ENCODE results near the gene PNCK. TPM values are rescaled to one million over a fixed set of nuclear protein-coding genes. Genes with fewer than 3 reads are reported as not detected.

The PNCK gene
- under 1 TPM in 3 of 6 donors, not detected in 3; 0.35 to 0.67 (median 0.49) TPM for total RNA-seq
- under 1 TPM; 0.28 to 0.99 TPM for polyA plus RNA-seq

GRCh38 chrX:153673428-153674218 lies at the start of gene PNCK:
TSS of gene PNCK (minus strand) at chrX:153673813. CDS start at chrX:153673076, 737 bp downstream.
- Histone ChIP-seq H3K4me1 (no peaks in the 10 kb centered on the region), H3K27ac (no peak within 1 kb of the TSS), H3K9me3 (no peaks in the 10 kb centered on the region), H3K27me3 (no peaks in the 10 kb centered on the region), H3K36me3 (no peaks in the 10 kb centered on the region), H3K4me3 (no peak within 1 kb of the TSS)
- 7 to 53% methylated on average over 30 to 98 of the region's 98 CpGs for WGBS, 2 donors
- no peak for FAIRE-seq
- TF ChIP-seq, protein P1, sequence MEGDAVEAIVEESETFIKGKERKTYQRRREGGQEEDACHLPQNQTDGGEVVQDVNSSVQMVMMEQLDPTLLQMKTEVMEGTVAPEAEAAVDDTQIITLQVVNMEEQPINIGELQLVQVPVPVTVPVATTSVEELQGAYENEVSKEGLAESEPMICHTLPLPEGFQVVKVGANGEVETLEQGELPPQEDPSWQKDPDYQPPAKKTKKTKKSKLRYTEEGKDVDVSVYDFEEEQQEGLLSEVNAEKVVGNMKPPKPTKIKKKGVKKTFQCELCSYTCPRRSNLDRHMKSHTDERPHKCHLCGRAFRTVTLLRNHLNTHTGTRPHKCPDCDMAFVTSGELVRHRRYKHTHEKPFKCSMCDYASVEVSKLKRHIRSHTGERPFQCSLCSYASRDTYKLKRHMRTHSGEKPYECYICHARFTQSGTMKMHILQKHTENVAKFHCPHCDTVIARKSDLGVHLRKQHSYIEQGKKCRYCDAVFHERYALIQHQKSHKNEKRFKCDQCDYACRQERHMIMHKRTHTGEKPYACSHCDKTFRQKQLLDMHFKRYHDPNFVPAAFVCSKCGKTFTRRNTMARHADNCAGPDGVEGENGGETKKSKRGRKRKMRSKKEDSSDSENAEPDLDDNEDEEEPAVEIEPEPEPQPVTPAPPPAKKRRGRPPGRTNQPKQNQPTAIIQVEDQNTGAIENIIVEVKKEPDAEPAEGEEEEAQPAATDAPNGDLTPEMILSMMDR (IDR thresholded peaks at IDR 0.05), result no peak
- ATAC-seq, result no peak
- peak in 2 of 6 donors; percentile 53 to 54 for DNase-seq
- intact Hi-C loops (cut with DNase I), result no loop called here

DNA sequence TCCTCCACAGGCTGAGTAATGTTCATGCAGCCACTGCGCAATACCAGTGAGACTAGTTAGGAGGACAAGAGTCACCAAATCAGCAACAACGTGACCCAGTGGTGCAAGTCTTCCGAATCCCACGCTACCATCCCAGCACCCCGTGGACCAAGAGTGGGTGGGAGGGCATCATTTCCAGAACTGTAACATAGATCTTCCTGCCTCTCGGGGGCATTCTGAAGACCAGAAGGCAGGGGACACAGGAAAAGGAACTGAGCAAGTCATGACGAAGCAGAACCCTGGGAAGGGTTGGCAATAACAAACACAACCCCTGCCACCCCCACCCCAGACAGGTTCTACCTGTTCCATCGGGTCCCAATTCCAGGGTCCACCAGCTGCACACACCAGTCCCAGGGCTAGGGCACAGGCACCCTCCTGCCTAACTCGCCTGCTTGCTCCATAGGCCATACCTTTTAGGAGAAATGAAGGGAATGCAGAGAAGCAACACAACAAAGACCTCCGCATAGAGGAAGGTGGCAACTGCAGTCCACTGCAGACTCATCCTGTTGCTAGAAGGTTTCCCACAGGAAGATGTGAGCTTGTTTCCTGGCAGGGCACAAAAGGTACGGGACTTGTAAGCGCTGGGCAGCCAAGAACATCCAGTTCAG lies 49.2 kb upstream of the PNCK start:
- Histone ChIP-seq H3K27ac (peak overlapping the region; percentile 46 to 82 (median 74)), H3K36me3 (no peaks in the 10 kb centered on the region)

DNA sequence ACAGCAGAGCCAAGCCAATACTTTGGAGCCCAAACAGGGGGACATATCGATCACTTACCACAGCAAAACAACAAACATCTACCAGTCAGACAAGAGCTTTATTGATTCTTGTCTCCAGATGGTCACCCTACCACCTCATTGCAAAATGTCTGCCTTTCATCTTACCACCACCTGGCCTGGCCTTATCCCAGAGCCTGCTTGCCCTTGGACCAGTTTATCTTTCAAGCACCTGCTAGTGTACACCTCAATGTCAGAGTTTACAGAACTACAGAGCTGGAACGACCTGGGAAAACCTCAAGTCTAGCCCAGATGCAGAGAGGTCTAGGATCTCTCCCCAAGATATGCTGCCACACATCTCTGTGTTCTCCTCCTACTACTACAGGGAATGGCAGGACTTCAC lies 46.1 kb upstream of the PNCK start:
- TF ChIP-seq, protein P1 (IDR thresholded peaks at IDR 0.05), result no peak
- Histone ChIP-seq H3K27ac (peak overlapping the region in 2 of 4 donors; percentile 19 to 39), H3K9me3 (no peaks in the 10 kb centered on the region), H3K4me3 (no peak overlapping the region), H3K27me3 (no peaks in the 10 kb centered on the region), H3K36me3 (peaks cover 0 to 6% (median 5%) of the 10 kb centered on the region in 3 donors), H3K4me1 (peaks cover 0 to 17% (median 7%) of the 10 kb centered on the region in 3 donors)
- intact Hi-C loops (cut with DNase I), result no loop called here
- ATAC-seq (peak in 3 of 4 donors; percentile 15 to 49 (median 36)), DNase-seq (peak in 4 of 6 donors; percentile 43 to 69 (median 50)), FAIRE-seq (no peak)
- 28 to 30% methylated on average over 2 of the region's 2 CpGs for WGBS, 2 donors

More for the DNA sequence above, 49.2 kb upstream of the PNCK start:
- TF ChIP-seq, protein P1 (IDR thresholded peaks at IDR 0.05), result no peak
- FAIRE-seq (no peak), DNase-seq (peak in 4 of 6 donors; percentile 23 to 64 (median 34)), ATAC-seq (no peak)
- H3K4me1 ChIP-seq, result peaks cover 0 to 21% (median 7%) of the 10 kb centered on the region in 3 donors
- peak overlapping the region; percentile 45 to 56 (median 55) for H3K4me3 ChIP-seq
- 14 to 52% methylated on average over 12 of the region's 12 CpGs for WGBS, 2 donors
- no peaks in the 10 kb centered on the region for H3K9me3 ChIP-seq
- intact Hi-C loops (cut with DNase I), result no loop called here
- H3K27me3 ChIP-seq, result no peaks in the 10 kb centered on the region

DNA sequence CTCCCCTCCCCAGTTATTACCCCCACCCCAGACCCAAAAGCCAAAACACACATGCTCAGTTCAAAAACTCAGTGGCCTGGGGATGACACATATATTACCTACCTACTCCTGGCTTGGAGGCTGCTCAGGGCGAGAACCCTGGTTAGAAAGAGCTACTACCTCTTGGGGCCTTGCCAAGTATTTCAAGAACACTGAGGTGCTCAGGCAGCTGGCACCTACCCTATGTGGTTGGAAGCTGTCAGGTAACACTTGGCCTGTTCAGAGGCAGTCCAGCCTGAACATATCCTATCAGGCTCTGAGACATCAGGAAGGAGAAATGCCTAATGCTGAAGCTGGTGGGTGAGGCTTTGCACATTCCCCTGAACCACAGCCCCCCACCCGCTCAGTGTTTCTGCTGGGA lies 45.6 kb upstream of the PNCK start:
- Histone ChIP-seq H3K27me3 (no peaks in the 10 kb centered on the region), H3K9me3 (no peaks in the 10 kb centered on the region), H3K4me1 (peaks cover 0 to 17% (median 7%) of the 10 kb centered on the region in 3 donors), H3K36me3 (peaks cover 0 to 9% (median 9%) of the 10 kb centered on the region in 3 donors), H3K27ac (peak overlapping the region in 2 of 4 donors; percentile 19 to 39), H3K4me3 (no peak overlapping the region)
- peak in 4 of 6 donors; percentile 44 to 56 (median 52) for DNase-seq
- TF ChIP-seq, protein P1 (IDR thresholded peaks at IDR 0.05), result no peak
- intact Hi-C loops (cut with DNase I), result no loop called here
- FAIRE-seq, result no peak
- peak; percentile 38 to 58 (median 48) for ATAC-seq
- 40 to 43% methylated on average over 2 of the region's 2 CpGs for WGBS, 2 donors

All from pancreas (tissue), 10 donors.